LNCAP (cell line): Measurements from ENCODE around the gene ZNF862.

Experiments
- CTCF ChIP-seq: fragments of 450-650 bp; IDR thresholded peaks from 2 replicates; pipeline ENCODE4 v1.5.1; 2017; ENCODE audit warnings: mild to moderate bottlenecking

The ZNF862 gene

GRCh38 chr7:149871576-149871975 is 33.4 kb downstream of the ZNF862 start:
- no peak for TF ChIP-seq CTCF

GRCh38 chr7:149872419-149873073 is 34.4 kb downstream of the ZNF862 start:
- TF ChIP-seq CTCF: peak; percentile 23; the same call in 1 of the 2 replicates

- TF ChIP-seq CTCF: no peak
Observed at GRCh38 chr7:149873074-149873969, 35.1 kb downstream of the ZNF862 start, which contains the start of gene ATP6V0E2. ATP6V0E2 (plus strand) TSS chr7:149873969; CDS start chr7:149874066, 97 bp downstream.

- TF ChIP-seq CTCF: no peak
Observed at GRCh38 chr7:149873970-149874643, 35.9 kb downstream of the ZNF862 start.

GRCh38 chr7:149874644-149875028 is 36.5 kb downstream of the ZNF862 start:
- no peak for TF ChIP-seq CTCF

- TF ChIP-seq CTCF: no peak
Observed at GRCh38 chr7:149875396-149875795, 37.2 kb downstream of the ZNF862 start.

GRCh38 chr7:149877890-149878522 is 39.8 kb downstream of the ZNF862 start:
- TF ChIP-seq CTCF: no peak
